ENCODE measurements around the gene CTXND1.

Gene CTXND1

GRCh38 chr15:80251428-80252120 is 439 bp downstream of the CTXND1 start:
- no peak for DNase-seq

DNA sequence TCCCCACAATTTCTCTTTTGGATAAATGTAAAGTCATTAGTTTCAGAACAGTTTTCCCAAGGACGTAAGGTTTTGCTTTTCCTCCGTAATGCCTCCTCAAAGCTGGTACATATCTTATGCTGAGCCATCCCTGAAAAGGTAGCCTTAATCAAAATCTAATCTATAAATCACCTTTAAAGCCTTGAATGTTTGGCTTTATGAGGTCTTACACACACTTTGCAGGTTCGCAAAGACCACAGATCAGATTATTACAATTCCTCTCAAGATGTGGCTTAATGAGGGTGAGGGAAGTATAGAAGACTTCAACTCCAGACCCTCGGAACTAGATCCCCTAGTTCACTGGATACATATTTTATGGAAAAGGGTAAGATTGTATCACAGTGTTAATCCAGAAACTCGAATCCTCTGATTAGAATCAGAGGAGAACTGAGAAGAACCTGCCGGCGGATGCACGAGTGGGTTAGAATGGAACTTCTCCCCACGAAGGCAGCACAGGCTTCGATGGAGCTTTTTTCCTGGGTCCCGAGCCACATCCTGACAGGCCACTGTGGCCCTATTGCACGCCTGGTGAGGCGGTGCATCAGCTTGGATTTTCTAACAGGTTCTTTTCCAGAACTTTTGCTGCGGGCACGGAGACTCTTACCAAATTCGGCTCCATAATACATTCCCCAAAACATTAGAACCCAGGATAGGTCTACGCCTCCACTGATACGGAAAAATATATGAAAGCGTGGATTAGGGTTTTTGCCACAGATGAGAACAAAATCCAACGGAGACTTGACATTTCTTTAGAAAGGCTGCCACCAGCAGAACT is 1.2 kb downstream of the CTXND1 start:
- no peak for DNase-seq

- no peak for DNase-seq
These were observed 2.0 kb downstream of the CTXND1 start for GRCh38 chr15:80249973-80250372.

DNA sequence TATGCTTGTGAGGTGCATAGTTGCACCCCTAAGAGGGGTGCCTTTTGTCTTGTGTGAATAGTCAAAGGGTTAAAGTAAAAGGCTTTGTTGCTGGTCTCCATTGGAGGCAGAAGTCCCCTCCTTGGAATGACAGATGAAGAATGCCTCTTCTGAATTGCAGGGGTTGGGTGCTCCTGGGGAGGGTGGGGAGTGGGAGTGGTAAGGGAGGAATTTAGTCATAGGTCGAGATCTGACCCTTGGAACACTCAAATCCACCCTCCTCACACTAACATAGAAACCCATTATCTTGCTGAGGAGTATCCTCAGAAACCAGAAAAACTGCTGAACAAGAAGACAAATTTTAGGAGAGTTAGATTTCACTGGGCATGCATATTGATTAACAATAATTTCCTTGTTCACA is 4.7 kb downstream of the CTXND1 start:
- DNase-seq: no peak

- DNase-seq: no peak
These were observed 5.6 kb downstream of the CTXND1 start for GRCh38 chr15:80246425-80246894.

- no peak for DNase-seq
These were observed 9.2 kb downstream of the CTXND1 start for GRCh38 chr15:80242802-80243201.

- no peak for DNase-seq
These were observed 9.8 kb downstream of the CTXND1 start for GRCh38 chr15:80242132-80242769.

- DNase-seq: no peak
These were observed 10.5 kb downstream of the CTXND1 start for GRCh38 chr15:80241508-80241907.

DNA sequence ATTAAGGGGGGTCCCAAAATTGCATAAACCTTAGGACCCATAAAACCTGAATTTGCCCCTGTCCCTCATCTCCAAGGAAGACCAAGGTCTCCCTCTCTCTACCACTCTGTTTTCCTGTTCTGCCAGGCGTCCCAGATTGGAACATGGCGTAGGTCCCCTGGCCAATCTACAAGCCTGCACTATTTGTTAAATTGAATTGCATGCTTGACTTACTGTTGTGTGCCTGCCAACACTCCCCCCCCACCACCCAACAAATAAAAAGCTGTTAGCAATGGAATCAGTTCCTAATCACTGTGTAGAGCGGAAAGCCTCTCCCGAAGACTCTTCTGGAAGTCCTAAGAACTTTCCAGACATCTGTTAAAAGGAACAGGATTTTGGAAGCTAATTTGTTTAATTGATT is 11.7 kb downstream of the CTXND1 start:
- DNase-seq: no peak

GRCh38 chr15:80234883-80235282 is 17.1 kb downstream of the CTXND1 start:
- DNase-seq: no peak

- no peak for DNase-seq
These were observed 18.4 kb downstream of the CTXND1 start for GRCh38 chr15:80233581-80233980.

GRCh38 chr15:80231371-80231770 is 20.6 kb downstream of the CTXND1 start:
- DNase-seq: no peak

DNA sequence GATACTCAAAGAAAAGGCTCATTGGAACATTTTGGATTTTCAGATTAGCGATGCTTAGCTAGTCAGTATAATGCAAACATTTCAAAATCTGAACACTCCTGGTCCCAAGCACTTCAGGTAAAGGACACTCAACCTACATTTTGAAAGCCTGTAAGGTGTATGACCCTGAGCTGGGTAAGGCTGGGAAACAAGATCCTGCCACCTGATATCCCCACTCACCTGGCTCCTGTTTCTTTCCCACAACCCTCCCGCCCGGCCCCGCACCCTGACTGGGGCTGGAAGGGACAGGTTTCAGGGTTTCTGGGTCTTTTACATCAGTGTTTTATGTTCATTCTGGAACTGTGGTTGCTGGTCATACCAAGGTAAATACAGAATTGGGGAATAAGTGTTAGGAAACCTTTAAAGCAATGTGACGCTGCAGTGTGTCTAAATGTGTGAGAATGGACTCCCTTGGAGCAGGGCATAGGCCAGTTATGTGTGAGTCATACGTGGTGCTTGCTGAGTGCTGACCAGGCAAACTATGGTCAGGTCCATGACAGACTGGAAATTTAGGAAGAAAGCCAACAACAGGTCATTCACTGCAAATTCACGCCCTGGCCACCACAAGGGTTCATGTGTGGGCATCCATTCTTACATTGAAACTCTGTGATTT is 22.9 kb downstream of the CTXND1 start:
- no peak for DNase-seq

GRCh38 chr15:80219955-80220354 is 32.1 kb downstream of the CTXND1 start:
- no peak for DNase-seq

DNA sequence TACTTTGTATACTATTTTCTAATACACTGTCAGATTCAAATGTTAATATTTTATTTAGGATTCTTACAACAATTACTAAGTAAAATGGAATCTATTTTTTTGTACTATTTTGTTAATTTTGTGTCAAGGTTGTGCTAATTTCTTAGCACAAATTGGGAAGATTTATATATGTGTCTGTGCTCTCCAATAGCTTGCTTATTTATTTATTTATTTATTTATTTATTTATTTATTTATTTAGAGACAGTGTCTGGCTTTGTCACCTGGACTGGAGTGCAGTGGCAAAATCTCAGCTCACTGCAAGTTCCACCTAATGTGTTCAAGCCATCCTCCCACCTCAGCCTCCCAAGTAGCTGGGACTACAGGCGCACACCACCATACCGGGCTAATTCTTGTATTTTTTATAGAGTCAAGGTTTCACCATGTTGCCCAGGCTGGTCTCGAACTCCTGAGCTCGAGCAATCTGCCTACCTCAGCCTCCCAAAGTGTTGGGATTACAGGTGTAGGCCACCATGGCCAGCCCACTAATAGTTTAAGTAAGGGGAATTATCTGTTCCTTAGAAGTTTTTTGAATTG is 34.6 kb downstream of the CTXND1 start:
- no peak for DNase-seq

DNA sequence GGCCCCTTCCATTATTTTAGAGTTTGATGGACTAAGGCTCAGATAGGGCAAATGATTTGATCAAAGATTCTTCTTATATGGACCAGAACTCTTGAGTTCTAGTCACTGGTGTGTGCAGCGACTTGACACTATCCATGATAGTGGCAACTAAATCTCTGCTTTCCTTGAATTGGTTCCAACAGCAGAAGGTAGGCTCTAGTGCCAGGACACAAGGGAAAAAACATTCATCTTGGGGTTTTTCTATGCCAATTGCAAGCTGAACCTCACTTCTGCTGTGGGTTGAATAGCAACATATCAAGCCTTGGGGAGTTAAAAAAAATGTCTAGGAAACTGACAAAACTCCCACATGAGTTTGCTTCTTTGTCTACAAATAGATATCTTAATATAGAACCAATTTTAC is 35.1 kb downstream of the CTXND1 start:
- no peak for DNase-seq

DNA sequence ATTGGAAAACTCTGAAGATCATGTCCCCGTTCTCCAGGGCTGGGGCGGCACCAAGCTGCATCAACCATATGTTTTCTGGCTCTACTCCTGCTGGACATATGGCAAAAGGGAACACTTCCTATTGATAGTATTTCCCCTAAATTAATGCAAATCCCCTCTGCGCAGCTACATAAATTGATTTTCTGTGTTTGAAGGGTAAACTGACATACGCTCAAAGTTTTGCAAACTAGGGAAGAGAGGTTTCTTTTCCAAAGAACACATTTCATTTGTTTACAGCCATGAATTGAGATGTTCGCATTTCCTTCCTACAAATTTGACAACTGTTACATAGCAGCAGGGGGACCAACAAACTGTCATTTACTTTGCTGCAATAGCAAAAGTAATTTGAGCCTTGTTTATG is 35.9 kb downstream of the CTXND1 start:
- no peak for DNase-seq

- DNase-seq: no peak
These were observed 37.1 kb downstream of the CTXND1 start for GRCh38 chr15:80214910-80215309.

GRCh38 chr15:80211976-80212375 is 40.0 kb downstream of the CTXND1 start:
- DNase-seq: no peak

DNA sequence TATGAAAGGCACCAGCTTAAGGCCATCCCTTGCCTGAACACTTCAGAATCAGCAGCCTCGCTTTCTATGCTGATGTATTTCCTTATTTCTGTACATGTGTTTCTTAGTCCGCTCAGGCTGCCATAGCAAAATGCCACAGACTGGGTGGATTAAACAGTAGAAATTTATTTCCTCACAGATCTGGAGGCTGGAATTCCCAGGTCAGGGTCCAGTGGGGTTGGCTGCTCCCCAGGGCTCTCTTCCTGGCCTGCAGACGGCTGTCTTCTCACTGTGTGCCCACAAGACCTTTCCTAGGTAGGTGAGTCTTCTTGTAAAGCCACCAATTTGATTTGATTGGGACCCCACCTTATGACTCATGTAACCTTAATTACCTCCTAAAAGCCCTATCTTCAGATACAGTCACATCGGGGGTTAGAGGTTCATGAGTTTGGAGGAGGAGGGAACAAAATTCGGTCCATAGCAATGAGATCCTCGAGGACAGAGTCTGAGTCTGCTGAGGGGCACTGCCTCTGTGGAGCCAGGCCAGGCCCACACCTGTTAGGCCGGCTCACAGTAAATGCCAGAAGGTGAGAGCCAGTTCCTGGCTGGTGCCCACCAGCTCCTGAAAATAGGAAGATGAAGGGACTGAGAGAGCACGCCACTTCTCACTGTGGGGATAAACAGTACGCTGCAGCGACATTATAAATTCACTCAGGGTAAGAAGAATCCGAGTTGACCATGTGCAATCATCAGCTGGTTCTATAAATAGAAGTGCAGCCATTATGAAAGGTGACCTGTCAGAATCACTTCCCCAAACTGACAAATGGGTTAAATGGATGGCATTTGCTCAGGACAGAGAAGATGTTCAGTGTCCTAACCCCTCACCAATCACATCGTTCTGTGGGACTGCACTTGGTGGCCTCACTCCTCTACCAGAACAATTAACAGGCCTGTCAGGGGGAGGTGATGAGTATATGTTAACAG is 41.1 kb downstream of the CTXND1 start:
- DNase-seq: no peak

Data from DMS153 (cell line).